Adipose tissue (tissue), 3 donors: Measurements from ENCODE around the gene DGUOK. TPM values are rescaled to one million over a fixed set of nuclear protein-coding genes. Genes with fewer than 3 reads are reported as not detected.

Experiments used
- H3K27ac ChIP-seq: one replicate; pipeline ENCODE4 v1.5.1; 2013; ENCODE audit warnings: low read depth, low read length
- WGBS, 3 donors: extraction: QIAGEN DNeasy Blood & Tissue Kit; methylation state at CpG; one replicate each; pipeline ENCODE4 v1.1.7; 2013; 5-methylcytosine and 5-hydroxymethylcytosine counted together
- polyA plus RNA-seq, 3 donors: library from polyadenylated mRNA; stranded (reverse); fragments of 200-250 nt; gene quantifications; one replicate each; pipeline ENCODE4 v1.2.3, GENCODE V29; 2013
- donor health status: healthy with polysubstance abuse.
- donor health status: Bipolar disorder and iron deficiency.
- donor health status: healthy.

DGUOK gene
- polyA plus RNA-seq, 3 donors: 34.9 to 104 (median 63.2) TPM

DNA sequence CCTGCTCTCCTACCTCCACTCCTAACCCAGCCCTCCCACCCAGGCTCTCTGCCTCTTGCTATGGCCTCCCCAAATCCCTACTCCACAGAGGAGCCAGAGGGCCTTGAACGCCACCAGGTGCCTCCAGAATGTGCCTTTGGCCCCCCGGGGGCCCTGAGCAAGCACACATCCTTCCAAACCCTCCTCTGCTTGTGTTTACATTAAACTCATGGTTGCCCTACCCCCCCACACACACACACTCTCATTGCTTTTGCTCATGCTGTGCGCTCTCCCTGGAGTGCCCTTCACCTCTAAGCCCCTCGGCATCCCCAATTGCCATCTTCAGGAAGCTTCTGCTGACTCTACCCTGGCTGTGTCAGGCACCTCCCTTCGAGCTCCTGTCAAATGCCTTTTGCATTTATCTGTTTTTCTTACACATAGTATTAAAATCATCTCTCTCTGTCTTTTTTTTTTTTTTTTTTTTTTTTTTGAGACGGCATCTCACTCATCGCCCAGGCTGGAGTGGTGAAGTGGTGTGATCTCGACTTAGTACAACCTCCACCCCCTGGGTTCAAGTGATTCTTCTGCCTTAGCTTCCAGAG lies 41.8 kb downstream of the DGUOK start:
- no peak overlapping the region for H3K27ac ChIP-seq
- WGBS, 3 donors: 90 to 93% (median 93%) methylated on average over 7 to 8 of the region's 8 CpGs

DNA sequence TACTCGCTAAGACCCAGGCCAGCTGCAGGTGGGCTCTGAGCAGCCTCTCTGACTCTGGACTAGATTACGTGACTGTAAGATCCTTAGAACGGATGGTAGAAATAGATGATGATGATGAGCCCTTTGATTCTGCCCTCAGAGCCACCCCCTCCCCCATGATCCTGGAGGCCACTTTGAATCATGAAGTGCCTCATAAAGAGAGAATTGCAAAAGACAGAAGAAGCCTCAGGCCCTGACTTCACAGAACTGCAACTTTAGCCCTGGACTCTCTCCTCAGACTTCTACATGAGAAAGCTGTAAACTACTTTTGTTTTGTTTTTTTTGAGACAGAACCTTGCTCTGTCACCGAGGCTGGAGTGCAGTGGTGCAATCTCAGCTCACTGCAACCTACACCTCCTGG lies 42.7 kb downstream of the DGUOK start:
- 79 to 88% (median 81%) methylated on average over 4 of the region's 4 CpGs for WGBS, 3 donors
- no peak overlapping the region for H3K27ac ChIP-seq

DNA sequence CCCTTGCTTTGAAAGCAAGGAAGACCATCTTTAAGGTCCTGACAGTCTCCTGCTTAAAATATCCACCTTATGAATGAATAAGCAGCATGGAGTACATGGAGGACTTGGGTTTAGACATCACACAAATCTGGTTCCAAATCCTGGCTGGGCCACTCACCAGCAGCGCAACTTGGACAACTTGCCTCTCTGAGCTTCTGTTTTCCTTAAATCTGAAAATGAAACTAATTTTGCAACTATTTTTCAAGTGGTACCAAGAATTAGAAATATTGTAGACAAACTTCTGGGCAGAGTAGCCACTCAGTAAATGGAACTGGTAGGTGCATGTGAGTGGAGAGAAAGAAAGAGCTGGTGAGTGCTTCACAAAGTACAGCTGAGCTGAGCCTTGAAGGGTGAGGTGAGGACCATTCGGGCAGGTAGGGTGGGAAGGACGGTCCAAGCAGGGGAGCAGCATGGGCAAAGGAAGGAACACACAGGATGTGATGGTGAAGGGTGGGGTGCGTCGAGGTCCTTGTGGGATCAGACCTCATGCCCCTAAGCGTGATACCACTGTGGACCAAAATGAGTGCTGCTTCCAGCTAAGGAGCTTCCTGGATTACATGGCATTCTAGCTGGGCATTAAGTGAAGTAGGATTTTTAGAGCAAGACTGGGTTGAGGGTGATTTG lies 43.6 kb downstream of the DGUOK start:
- no peak overlapping the region for H3K27ac ChIP-seq
- 48 to 86% (median 51%) methylated on average over 6 of the region's 6 CpGs for WGBS, 3 donors

DNA sequence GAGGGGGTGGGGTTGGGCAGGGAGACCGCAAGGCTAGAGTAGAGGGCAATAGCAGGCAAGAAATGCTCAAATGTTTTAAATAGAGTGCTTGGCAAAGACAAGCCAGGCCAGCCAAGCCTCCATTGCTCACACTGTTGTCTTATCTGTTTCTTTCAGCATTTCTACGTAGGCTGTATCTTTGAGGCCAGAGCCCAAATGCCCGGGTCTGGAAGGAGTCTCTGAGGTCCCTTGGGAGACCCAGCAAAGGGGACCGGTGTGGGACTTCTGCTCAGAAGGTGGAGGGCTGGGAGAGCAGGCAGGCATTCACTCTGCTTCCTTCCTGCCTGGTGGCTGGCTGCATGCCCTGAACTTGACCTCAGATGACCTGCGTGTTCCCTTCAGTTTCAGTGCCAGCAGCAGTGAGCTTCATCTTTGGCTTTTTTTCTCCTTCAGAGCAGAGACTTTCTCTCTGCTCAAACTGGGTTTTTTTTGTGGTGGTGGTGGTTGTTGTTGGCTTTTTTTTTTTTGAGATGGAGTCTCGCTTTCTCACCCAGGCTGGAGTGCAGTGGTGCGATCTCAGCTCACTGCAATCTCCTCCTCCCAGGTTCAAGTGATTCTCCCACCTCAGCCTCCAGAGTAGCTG lies 44.3 kb downstream of the DGUOK start:
- 14 to 24% (median 16%) methylated on average over 7 of the region's 7 CpGs for WGBS, 3 donors
- no peak overlapping the region for H3K27ac ChIP-seq

DNA sequence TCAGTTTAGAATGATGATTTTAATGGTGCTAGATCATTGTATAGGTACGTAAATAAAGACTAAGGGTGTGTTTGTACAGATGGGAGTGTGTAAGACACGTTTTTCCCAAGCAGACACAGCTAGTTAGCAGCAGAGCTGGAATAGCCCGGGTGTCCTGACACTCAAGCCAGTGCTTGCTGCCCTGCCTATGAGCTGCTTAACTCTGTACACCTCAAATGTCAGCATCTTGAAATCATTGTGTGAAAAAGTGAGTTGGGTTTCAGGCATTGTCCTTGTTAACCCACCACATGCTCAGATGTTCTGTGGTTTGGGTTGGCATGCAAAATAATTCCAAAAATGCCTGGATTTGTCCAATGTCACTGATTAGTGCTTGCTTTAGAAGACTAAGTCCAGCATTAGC lies 45.0 kb downstream of the DGUOK start:
- no peak overlapping the region for H3K27ac ChIP-seq
- WGBS, 3 donors: 58 to 74% (median 65%) methylated on average over 3 of the region's 3 CpGs

DNA sequence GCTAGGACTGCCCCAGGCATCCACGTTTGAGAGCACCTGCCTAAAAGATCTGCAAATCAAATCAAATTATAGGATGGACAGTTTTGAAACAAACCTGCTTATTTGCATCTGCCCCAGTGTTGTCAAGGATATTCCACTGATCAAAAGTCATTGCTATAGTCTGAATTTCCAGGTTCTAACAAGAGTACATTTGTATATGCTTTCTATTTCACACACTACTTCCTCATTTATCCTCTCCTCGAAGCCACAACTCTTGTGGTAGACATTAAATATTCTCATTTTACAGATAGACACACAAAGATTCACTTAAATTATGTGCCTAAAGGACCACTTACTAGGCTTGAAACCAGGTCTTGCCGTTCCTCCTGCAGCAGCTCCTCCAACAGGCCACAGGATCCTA lies 46.2 kb downstream of the DGUOK start:
- no peak overlapping the region for H3K27ac ChIP-seq
- 56 to 81% (median 60%) methylated on average over 3 of the region's 3 CpGs for WGBS, 3 donors

GRCh38 chr2:73975731-73976130 lies 49.1 kb downstream of the DGUOK start:
- no peak overlapping the region for H3K27ac ChIP-seq
- WGBS, 3 donors: 91 to 93% (median 91%) methylated on average over 3 of the region's 3 CpGs

DNA sequence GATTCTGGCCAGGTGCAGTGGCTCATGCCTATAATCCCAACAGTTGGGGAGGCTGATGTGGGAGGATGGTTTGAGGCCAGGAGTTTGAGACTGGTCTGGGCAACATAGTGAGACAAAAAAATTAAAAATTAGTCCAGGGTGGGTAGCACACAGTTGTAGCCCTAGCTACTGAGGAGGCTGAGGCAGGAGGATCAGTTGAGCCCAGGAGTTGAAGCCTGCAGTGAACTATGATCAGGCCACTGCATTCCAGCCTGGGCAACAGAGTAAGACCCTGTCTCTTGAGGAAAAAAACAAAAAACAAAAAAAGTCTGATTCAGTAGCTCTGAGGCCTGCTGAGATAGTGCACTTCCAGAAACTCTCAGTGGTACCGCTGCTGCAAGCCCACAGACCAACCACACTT lies 50.1 kb downstream of the DGUOK start:
- no peak overlapping the region for H3K27ac ChIP-seq
- WGBS, 3 donors: 88 to 100% (median 88%) methylated on average over 1 of the region's 1 CpG

GRCh38 chr2:73977466-73977865 lies 50.8 kb downstream of the DGUOK start:
- H3K27ac ChIP-seq: no peak overlapping the region
- WGBS, 3 donors: 94 to 98% (median 96%) methylated on average over 2 of the region's 2 CpGs

DNA sequence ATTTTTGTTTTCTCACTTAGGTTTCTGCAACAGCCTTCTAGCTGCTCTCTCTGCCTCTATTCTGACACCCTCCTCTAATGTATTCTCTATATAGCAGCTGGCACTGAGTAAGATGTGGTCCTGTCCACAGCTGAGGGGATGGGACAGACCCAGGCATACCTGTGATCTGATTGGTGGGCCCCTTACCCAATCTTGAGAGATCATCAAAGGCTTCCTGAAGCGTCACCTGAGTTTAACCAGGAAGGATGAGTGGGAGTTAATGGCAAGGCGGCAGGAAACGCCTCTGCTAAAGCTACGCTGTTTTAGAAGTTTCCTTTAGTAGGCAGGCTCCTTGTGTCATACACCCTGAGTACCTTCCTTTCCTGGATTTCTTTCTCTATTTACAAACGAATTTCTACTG lies 52.3 kb downstream of the DGUOK start:
- no peak overlapping the region for H3K27ac ChIP-seq
- WGBS, 3 donors: 30 to 56% (median 45%) methylated on average over 5 of the region's 5 CpGs

DNA sequence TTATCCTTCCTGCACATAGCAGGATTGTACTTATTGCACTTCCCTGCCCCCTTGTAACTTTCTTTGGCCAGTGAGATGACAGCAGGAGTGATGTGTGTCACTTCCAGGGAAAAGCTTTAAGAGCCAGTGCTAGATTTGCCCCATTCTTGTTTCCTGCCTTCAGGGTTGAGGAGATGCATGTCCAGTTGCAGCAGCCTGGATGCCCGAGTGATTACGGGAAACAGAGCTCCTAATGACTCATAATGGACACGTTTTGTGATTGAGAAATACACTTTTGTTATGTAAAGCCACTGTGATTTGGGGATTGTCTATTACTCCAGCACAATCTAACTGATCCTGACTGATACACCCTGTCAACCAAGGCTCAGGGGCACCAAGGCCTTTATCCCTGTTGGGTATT lies 53.0 kb downstream of the DGUOK start:
- 20 to 51% (median 22%) methylated on average over 3 of the region's 3 CpGs for WGBS, 3 donors
- no peak overlapping the region for H3K27ac ChIP-seq

DNA sequence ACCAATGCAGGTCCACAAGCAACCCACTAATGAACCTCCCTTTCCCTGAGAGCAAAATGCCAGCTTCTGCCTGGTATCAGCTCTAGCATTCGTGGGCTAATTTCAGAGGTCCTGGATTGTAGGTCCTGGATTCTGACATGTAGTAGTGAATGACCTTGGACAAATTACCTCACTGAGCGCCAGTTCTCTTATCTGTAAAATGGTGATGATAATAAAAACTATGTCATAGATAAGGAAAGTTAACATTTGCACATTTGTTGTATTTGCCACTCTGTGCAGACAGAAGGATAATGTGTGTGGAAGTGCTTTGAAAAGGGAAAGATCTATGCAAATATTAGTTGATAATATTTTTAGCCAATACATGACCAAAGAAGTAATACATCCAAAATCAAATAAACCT lies 53.9 kb downstream of the DGUOK start:
- H3K27ac ChIP-seq: no peak overlapping the region
- WGBS, 3 donors: 30 to 75% (median 70%) methylated on average over 2 of the region's 2 CpGs

DNA sequence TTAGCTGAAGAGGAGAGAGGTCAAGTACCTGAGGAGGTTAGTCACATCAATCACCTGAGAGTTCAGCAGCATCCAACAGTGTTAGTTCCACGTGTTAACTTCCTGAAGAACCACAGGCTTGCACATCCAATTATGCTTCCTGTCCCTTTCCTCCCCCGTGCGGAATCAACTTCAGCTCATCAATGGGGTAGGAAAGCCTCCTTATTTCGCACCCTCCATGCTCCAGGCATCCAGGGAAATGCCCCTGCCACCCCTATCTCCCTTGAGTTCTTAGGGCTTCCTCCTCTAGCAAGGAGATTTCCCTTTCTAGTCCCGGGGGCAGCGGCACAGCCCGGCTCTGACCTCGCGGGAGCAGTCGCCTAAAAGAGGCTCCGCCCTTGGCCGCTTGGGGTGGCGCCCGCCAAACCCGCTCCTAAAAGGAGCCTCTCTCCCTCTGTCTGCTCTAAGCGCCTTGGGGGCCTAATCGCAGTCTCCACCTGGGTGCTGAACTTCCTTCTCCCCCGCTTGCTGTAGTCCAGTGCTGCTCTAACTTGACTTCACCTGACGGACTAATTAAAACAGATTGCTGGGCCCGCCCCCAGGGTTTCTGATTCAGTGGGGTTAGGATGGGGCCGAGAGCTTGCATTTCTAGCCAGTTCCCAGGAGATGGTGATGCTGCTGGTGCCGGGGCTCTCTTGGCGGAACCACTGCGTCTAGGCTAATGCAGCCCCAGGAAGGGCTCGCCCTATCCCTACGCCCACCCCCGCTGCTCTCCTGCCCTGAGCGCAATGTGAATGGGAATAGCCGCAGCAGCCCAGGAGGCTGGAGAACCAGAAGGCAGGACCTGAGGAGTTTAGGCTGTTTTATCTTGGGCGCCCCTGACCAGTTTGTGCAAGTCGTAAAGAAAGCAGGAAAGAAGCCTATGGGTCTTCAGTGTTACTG lies 54.7 kb downstream of the DGUOK start:
- WGBS, 3 donors: 13 to 18% (median 13%) methylated on average over 31 of the region's 31 CpGs
- H3K27ac ChIP-seq: no peak overlapping the region

- H3K27ac ChIP-seq: no peak overlapping the region
- 39 to 66% (median 61%) methylated on average over 7 of the region's 7 CpGs for WGBS, 3 donors
Observed at GRCh38 chr2:73982140-73982617, 55.5 kb downstream of the DGUOK start.

GRCh38 chr2:73983322-73984202 lies 56.9 kb downstream of the DGUOK start:
- no peak overlapping the region for H3K27ac ChIP-seq
- 14 to 24% (median 20%) methylated on average over 35 of the region's 35 CpGs for WGBS, 3 donors

GRCh38 chr2:73984203-73984921 lies 57.7 kb downstream of the DGUOK start, which contains the start of gene TET3:
TSS of gene TET3 (plus strand) at chr2:73984910. CDS start at chr2:73986404, 1,494 bp downstream.
- H3K27ac ChIP-seq: peak within 1 kb of the TSS; percentile 56
- WGBS, 3 donors: 0 to 2% (median 1%) methylated on average over 47 to 85 of the region's 85 CpGs

- peak overlapping the region; percentile 56 for H3K27ac ChIP-seq
Observed at GRCh38 chr2:73984922-73985307, 58.2 kb downstream of the DGUOK start.

More at GRCh38 chr2:73984922-73985307, 58.2 kb downstream of the DGUOK start:
- 0% methylated on average over 3 to 55 of the region's 58 CpGs for WGBS, 3 donors
